Stimulated activated CD8-positive, alpha-beta memory T cell treated with anti-CD3 and anti-CD28 coated beads, Interleukin-12 subunit alpha, Interleukin-12 subunit beta, amount 100 ng/mL, for 24 hours (primary cell): ENCODE measurements around the gene DEFB108B.
"Not testable (repeated sequence)": the region's sequence is repeated elsewhere in the genome, so short reads cannot be mapped to it uniquely, and the experiment has no call there.

ENCODE experiments used
- DNase-seq: peaks from one replicate; pipeline ENCODE4 v3.0.0-alpha.2; 2020; ENCODE audit errors: extremely low read depth

The DEFB108B gene

GRCh38 chr11:71813481-71814355, 19.3 kb upstream of the DEFB108B start:
- peak; percentile 54 for DNase-seq

DNA sequence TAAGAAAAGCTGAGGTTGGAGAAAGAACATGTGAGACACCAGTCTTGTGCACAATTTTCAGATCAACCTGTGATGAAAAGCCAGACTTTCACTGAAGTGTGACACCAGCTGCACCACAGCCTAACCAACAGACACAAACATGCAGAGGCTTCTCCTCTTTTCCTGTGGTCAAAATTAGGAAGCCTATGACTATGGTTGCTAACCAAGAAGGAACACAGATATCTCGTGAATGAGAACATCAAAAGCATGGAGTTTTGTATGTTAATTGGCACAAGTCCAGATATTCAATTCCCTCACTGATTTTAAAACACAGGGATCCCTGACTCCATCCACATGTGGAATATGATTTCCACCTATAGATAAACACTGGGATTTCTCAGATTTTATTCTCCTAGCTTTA, 11.5 kb upstream of the DEFB108B start:
- not testable (repeated sequence) for DNase-seq

GRCh38 chr11:71829247-71829646, 3.8 kb upstream of the DEFB108B start:
- DNase-seq, result not testable (repeated sequence)

DNA sequence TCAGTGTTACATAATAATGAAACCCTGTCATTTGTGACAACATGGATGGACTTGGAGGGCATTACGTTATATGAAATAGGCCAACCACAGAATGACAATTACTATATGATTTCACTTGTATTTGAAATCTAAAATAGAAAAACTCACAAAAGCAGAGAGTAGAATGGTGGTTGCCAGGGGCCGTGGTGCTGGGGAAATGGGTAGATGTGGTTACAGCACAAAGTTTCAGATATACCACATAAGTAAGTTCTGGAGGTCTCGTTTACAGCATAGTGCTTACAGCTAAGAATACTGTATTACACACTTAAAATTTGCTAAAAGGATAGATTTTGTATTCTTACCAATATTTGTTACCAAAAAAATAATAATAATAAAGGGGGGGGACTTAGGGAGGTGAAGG, 3.3 kb upstream of the DEFB108B start:
- not testable (repeated sequence) for DNase-seq

- not testable (repeated sequence) for DNase-seq
Measured at GRCh38 chr11:71842720-71843119, 9.7 kb downstream of the DEFB108B start.

DNA sequence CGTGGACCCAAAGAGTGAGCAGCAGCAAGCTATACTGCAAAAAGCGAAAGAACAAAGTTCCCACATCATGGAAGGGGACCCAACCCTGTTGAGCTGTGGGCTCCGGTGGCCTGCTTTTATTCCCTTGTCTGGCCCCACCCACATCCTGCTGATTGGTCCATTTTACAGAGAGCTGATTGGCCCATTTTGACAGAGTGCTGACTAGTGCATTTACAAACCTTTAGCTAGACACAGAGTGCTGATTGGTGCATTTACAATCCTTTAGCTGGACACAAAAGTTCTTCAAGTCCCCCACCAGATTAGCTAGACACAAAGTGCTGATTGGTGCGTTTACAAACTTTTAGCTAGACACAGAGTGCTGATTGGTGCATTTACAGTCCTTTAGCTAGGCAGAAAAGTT, 10.4 kb downstream of the DEFB108B start:
- not testable (repeated sequence) for DNase-seq

DNA sequence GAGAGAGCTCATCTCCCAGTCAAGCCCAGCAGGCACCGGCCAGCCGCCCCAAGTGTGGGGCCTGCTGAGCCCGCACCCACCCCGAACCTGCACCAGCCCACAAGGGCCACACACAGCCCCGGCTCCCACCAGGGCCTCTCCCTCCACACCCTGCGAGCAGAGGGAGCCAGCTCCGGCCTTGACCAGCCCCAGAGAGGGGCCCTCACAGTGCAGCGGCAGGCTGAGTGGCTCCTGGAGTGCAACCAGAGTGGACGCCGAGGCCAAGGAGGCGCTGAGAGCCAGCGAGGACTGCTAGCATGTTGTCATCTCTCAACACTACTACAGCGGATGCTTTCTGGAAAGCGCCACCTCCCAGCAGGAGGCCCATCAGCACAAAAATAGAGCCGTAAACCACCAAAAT, 10.9 kb downstream of the DEFB108B start:
- no peak for DNase-seq

DNA sequence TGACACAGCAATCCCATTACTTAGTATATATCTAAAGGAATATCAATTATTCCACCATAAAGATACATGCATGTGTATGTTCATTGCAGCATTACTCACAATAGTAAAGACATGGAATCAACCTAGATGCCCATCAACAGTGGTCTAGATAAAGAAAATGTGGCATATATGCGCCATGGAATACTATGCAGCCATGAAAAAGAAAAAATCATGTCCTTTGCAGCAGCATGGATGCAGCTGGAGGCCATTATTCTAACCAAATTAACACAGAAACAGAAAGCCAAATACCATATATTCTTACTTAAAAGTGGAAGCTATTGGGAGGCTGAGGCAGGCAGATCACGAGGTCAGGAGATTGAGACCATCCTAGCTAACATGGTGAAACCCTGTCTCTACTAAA, 20.9 kb downstream of the DEFB108B start:
- not testable (repeated sequence) for DNase-seq

DNA sequence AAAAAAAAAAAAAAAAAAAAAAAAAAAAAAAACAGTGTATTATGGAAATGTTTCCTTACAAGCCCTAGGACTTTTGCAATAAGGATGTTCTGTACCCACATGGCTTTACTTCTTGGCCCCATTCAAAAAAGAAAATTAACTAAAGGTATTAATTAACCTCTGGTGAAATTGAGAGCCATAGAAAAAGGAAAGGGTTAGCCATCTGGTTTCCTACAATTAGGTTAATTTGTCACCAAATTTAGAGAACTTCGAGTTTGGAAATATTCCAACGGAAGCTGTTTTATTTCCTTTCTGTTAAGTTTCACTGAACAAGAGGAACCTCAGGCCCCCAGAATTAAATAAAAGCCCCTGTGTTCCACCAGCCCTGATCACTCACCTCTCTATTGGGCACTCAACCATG, 22.9 kb downstream of the DEFB108B start:
- DNase-seq, result not testable (repeated sequence)

- not testable (repeated sequence) for DNase-seq
Measured at GRCh38 chr11:71860835-71861234, 27.8 kb downstream of the DEFB108B start.

- not testable (repeated sequence) for DNase-seq
Measured at GRCh38 chr11:71863978-71864627, 31.1 kb downstream of the DEFB108B start.

DNA sequence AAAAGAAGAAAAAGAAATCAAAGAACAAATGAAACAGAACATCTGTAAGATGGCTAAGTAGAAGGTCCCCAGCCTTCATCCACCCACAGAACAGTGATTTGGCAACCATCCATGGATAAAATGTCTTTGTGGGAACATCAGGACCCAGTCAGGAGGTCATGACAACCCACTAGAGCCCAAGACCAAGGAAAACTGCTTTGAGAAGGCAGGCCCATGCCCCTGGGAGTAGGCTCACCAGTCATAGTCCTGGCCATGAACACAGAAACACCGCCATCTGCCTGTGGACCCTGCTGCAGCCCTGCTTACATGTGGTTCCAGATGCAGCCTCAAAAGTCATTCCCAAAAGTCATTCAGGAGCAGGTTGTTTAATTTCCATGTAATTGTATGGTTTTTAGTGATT, 34.2 kb downstream of the DEFB108B start:
- not testable (repeated sequence) for DNase-seq

GRCh38 chr11:71869931-71870330, 36.9 kb downstream of the DEFB108B start:
- not testable (repeated sequence) for DNase-seq

DNA sequence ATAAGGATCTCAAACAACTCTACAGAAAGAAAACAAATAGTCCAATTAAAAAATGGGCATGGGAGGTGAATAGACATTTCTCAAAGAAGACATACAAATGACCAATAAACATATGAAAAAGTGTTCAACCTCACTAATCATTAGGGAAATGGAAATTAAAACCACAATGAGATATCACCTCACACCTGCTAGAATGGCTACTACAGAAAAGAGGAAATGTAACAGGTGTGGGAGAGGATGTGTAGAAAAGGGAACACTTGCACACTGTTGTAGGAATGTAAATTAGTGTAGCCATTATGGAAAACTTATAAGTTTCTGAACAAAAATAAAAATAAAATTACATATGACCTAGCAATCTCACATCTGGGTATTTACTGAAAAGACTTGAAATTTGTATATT, 37.7 kb downstream of the DEFB108B start:
- not testable (repeated sequence) for DNase-seq

DNA sequence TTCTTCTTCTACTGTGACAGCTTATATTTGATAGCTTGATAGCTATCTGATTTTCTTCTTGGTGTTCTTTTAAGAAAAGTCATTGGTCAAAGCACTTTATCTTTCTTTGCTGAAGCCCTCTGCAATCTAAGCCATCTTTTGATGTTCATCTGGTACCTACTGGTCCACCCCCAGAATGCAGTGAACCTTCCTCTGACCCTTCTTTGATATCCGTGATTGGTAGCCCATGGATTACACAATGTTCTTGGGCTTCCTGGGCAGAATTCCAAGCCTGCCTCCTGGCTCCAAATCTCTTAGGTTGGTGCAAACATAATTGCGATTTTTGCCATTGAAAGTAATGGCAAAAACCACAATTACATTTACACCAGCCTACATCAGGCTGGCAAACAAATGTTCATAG, 43.3 kb downstream of the DEFB108B start:
- DNase-seq, result not testable (repeated sequence)

DNA sequence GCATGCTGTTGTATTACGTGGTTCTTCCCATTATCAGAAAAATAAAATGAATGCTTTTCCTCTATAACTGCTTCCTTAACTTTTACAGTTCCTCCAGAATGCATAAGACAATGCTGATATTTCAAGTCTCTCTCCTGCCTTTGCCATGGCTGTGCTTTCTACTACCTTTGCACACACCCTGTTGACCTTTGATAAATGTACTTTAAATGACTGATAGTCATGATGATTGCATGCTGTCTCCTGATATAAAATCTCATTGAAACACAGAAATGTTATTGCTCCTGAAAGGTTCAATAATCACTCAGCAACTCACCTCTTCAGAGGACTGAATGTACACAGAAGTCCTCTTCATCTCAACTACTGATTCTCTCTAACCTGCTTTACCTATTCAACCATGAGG, 45.1 kb downstream of the DEFB108B start, which contains the start of gene DEFB131B:
TSS of gene DEFB131B (plus strand) at position 395 of the 400 bp plus-strand sequence. CDS start at position 395, 0 bp downstream.
- not testable (repeated sequence) for DNase-seq

GRCh38 chr11:71885806-71886205, 52.8 kb downstream of the DEFB108B start:
- not testable (repeated sequence) for DNase-seq
